GM10248 (cell line): ENCODE measurements around the gene AARS1.
"Not testable (repeated sequence)": the region's sequence is repeated elsewhere in the genome, so short reads cannot be mapped to it uniquely, and the experiment has no call there.

Experiments used
- CTCF ChIA-PET: fragments of 300-600 bp; sonication (Branson Sonifier 250); formaldehyde crosslinking; extraction: SDS; loops from one replicate; lab custom pipeline; 2021; ENCODE audit warnings: antibody characterized with exemption; lab: Yijun Ruan, JAX
- POLR2A ChIA-PET: fragments of 350-650 bp; sonication (Branson Sonifier 250); formaldehyde crosslinking; extraction: SDS; loops from one replicate; lab custom pipeline; 2020; ENCODE audit warnings: antibody characterized with exemption; lab: Yijun Ruan, JAX
- DNase-seq: peaks from one replicate; pipeline ENCODE4 v3.0.0; 2012; ENCODE audit errors: extremely low spot score
- TF ChIP-seq, protein P1 (sequence below): IDR thresholded peaks from 2 replicates; pipeline ENCODE4 v1.5.1; 2012; ENCODE audit warnings: mild to moderate bottlenecking, low read depth; ENCODE audit errors: extremely low read depth, missing control alignments, control extremely low read depth

Gene AARS1

DNA sequence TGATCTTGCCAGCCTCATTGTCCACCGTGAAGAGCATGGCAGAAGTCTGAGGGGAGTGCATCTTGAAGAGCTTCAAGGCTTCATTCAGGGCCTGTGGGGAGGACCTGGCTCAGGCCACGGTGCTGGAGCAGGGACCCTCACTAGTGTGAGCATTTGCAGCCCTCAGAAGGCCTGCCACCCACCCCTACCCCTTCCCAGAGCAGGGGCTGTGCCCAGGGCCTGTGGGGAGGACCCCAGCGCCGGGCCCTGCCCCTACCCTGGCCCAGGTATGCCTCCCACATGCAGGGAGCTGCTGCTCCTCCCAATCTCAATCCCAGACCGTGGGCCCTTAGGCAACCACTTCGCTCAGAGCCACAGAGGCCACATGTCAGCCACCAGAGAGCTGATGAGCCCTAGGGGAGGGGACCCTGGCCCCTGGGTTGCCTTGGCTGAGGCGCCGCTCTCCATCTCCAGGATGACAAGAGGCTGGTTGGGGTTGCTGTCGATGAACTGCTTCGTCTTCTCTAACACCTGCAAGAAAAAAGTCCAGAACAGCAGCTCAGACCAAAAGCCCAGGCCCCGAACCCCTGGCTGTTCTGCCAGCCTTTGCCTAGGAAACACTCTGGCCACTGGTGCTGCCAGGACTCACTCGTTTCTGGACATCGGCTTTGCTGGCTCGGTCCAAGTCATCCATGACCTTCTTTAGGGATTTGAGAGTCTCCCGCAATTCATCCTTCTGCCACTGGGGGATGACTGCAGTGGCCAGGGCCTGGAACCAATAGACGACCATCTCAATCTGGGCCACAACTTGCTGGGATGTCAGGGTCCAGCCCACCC, 35.8 kb downstream of the AARS1 start:
- TF ChIP-seq, protein P1, sequence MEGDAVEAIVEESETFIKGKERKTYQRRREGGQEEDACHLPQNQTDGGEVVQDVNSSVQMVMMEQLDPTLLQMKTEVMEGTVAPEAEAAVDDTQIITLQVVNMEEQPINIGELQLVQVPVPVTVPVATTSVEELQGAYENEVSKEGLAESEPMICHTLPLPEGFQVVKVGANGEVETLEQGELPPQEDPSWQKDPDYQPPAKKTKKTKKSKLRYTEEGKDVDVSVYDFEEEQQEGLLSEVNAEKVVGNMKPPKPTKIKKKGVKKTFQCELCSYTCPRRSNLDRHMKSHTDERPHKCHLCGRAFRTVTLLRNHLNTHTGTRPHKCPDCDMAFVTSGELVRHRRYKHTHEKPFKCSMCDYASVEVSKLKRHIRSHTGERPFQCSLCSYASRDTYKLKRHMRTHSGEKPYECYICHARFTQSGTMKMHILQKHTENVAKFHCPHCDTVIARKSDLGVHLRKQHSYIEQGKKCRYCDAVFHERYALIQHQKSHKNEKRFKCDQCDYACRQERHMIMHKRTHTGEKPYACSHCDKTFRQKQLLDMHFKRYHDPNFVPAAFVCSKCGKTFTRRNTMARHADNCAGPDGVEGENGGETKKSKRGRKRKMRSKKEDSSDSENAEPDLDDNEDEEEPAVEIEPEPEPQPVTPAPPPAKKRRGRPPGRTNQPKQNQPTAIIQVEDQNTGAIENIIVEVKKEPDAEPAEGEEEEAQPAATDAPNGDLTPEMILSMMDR = peak; percentile 46
- CTCF ChIA-PET = interaction anchor here (1.0 to 5.8 kb wide), 8 partner anchors 9 to 280 kb away, joined by 3 to 38 read pairs (median 5); partner anchors contain the start of gene AARS1
- POLR2A ChIA-PET = no interaction called here
- no peak for DNase-seq

- POLR2A ChIA-PET = no interaction called here
- CTCF ChIA-PET = interaction anchor here (0.8 to 5.8 kb wide), 15 partner anchors 10 to 430 kb away, joined by 3 to 38 read pairs (median 3); partner anchors contain the start of genes AARS1, COG4, DDX19B and SF3B3
- TF ChIP-seq, protein P1 = peak; percentile 26
- DNase-seq = no peak
These were observed 36.8 kb downstream of the AARS1 start for GRCh38 chr16:70252355-70252988.

DNA sequence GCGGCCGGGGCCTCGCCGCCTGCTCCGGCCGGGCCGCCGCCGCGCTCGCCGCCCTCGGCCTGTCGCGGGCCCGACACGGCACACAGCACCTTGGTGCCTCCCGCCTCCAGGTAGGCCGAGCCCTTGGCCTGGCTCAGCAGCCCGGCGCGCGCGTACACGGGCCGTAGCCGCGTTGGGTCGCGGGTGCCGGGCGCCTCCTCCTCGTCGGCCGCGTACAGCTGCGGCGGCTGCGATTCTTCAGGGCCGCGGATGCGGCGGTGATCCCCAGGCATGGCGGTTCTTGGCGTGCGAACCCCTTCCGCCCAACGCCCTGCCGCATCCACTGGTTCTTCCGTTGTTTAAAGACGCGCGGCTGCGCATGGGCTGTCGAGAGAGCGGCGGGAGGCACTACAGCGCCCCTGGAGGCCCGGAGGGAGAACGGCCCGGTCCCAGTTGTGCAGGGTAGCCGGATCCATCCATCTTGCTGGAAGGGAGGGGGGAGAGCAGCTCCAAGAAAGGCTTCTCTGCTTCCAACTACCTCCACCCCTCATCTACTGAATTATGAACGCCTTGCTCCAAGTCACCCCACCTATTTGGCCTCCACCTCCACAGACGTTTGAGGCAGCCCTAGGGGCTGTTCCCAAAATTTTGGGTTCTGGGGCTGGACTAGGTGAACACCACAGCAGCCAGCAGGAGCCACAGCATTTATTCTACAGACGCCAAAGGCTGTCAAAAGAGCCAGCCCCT, 37.5 kb downstream of the AARS1 start, which contains the start of gene EXOSC6:
Gene EXOSC6, minus strand, starts transcription at position 312 of the 726 bp plus-strand sequence. Its CDS starts 40 bp downstream, at position 272.
- peak; percentile 96 for DNase-seq
- POLR2A ChIA-PET = interaction anchor here (1.1 to 1.3 kb wide), 2 partner anchors 8 to 37 kb away, joined by 3 to 5 read pairs; partner anchors contain the start of gene AARS1
- TF ChIP-seq, protein P1 = peak; percentile 96
- CTCF ChIA-PET = interaction anchor here (0.8 to 5.8 kb wide), 18 partner anchors 11 to 429 kb away, joined by 3 to 38 read pairs (median 3); partner anchors contain the start of genes AARS1, COG4, DDX19B and SF3B3

DNA sequence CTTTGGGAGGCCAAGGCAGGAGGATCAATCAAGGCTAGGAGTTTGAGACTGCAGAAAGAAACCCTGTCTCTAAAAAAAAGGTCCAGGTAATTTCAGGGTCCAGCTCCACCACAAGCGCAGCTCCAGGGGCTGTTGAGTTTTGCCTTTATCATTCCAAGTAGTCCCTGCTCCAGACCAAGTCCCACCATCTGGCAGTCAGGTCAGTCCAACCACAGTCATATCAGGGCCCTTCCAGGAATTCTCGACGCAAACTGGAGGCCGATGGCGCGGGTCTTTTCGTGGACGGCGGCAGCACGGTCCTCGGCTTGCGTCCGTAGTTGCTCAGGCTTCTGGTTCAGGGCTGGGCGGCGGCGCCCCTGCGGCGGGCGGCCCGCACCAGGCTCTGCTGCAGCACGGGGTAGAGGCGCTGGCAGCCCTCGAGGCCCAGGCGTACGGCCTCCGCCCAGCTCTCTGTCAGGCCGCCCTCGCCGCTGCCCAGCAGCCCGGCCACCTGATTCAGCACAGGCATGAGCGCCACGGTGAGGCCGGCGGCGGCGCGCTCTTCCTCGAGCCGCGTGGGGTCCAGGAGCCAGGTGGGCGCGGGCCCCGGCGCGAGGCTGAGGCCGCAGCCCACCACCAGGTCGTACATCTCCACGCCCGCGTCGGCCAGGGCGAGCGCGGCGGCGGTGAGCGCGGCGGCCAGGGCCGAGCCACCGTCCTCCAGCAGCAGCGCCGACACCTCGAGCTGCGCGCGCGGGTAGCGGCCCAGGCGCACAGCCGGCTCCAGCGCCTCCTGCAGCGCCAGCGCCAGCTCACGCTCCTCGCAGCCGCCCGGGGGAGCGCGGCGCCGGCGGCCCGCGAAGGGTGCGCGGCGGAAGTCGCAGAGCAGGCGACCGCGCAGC, 38.3 kb downstream of the AARS1 start:
- peak; percentile 62 for DNase-seq
- TF ChIP-seq, protein P1 = no peak
- POLR2A ChIA-PET = interaction anchor here (0.6 to 1.3 kb wide), 3 partner anchors 9 to 700 kb away, joined by 3 to 5 read pairs (median 3); partner anchors contain the start of gene AARS1
- CTCF ChIA-PET = interaction anchor here (0.9 to 5.8 kb wide), 9 partner anchors 11 to 100 kb away, joined by 3 to 38 read pairs (median 4); partner anchors contain the start of gene DDX19B

DNA sequence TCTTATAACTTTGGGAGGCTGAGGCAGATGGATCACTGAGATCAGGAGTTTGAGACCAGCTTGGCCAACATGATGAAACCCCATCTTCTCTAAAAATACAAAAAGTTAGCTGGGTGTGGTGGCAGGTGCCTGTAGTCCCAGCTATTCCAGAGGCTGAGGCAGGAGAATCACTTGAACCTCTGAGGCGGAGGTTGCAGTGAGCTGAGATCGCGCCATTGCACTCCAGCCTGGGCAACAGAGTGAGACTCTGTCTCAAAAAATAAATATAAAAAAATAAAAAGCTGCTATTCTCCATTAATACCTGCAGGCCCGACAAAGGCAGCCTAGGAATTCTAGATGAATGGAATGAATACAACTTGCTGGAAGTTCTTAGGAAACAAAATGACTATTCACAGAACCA, 39.6 kb downstream of the AARS1 start:
- DNase-seq, CTCF ChIA-PET: not testable (repeated sequence)
- POLR2A ChIA-PET = interaction anchor here (0.7 kb wide), 1 partner anchor 480 kb away, joined by 4 read pairs; no protein-coding TSS in a partner anchor

GRCh38 chr16:70238773-70239172, 50.5 kb downstream of the AARS1 start:
- POLR2A ChIA-PET, CTCF ChIA-PET, DNase-seq: not testable (repeated sequence)

- DNase-seq, POLR2A ChIA-PET, CTCF ChIA-PET: not testable (repeated sequence)
These were observed 57.5 kb downstream of the AARS1 start for GRCh38 chr16:70231831-70232230.

DNA sequence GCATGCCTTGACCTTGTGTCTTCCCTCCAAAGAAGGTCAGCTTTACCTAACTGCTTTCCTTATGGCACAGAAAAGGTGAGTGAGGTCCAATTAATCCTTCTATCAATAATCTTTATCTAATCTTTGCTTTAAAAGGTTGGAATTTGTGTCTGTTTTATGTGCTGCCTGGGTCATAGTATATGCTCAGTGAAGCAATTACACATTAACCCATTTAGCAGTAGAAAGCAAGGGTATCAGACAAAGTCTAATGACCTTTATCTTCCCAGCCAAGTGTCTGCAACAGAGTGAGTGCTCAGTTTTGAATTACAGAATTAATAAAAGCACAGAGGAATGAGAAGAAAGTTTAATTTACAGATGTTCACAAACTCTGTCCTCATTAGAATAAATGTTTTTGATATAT, 63.3 kb downstream of the AARS1 start:
- POLR2A ChIA-PET, DNase-seq, CTCF ChIA-PET: not testable (repeated sequence)

DNA sequence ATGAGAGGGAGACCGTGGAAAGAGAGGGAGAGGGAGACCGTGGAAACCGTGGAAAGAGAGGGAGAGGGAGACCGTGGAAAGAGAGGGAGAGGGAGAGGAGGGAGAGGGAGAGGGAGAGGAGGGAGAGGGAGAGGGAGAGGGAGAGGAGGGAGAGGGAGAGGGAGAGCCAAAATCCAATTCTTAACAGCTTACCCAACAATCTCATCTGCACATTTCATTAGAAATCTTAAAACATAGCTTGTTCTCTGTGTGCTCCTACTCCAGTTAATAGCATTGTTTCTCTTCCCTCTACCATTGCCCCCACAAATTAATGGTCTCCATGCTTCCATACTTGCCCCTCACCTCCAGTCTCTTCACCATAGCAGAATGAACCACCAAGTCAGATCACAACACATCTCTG, 63.9 kb downstream of the AARS1 start:
- CTCF ChIA-PET, POLR2A ChIA-PET, DNase-seq: not testable (repeated sequence)

DNA sequence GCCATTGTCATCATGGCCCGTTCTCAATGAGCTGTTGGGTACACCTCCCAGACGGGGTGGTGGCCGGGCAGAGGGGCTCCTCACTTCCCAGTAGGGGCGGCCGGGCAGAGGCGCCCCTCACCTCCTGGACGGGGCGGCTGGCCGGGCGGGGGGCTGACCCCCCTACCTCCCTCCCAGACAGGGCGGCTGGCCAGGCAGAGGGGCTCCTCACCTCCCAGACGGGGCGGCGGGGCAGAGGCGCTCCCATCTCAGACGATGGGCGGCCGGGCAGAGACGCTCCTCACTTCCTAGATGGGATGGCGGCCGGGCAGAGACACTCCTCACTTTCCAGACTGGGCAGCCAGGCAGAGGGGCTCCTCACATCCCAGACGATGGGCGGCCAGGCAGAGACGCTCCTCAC, 64.7 kb downstream of the AARS1 start:
- CTCF ChIA-PET, DNase-seq, POLR2A ChIA-PET: not testable (repeated sequence)
